IMR-90 (cell line): ENCODE data around the gene SASH1. TPM values are rescaled to one million over a fixed set of nuclear protein-coding genes. Genes with fewer than 3 reads are reported as not detected.

Source experiments
- ATAC-seq: fragments of 200-7000 bp; cut with Tn5 transposase; 2 replicates; pipeline ENCODE4 v1.9.1; 2020; ENCODE audit warnings: low read depth, mild to moderate bottlenecking, moderate library complexity
- BruUV-seq: library from RNA; stranded (reverse); fragments of 400-500 nt; replicated peaks from 2 replicates; lab custom pipeline; 2021; lab: Mats Ljungman, UMichigan
- CTCF ChIA-PET: fragments of 300-600 bp; formaldehyde crosslinking; extraction: SDS; loops from one replicate; lab custom pipeline; 2021; ENCODE audit warnings: antibody characterized with exemption; lab: Yijun Ruan, JAX
- POLR2A ChIA-PET: fragments of 300-600 bp; sonication (Branson Sonifier 250); formaldehyde crosslinking; loops from one replicate; lab custom pipeline; 2022; ENCODE audit warnings: antibody characterized with exemption; ENCODE audit not compliant: unreplicated experiment; lab: Charles Lee
- DNase-seq: peaks from one replicate; pipeline ENCODE4 v3.0.0; 2013
- H2AFZ ChIP-seq: replicated peaks from 2 replicates; pipeline ENCODE3; 2013; ENCODE audit warnings: low read length, mild to moderate bottlenecking; ENCODE audit not compliant: poor library complexity
- H2AK5ac ChIP-seq: 2 replicates; pipeline ENCODE4 v1.6.1; 2013; ENCODE audit warnings: low read depth, low read length, inconsistent platforms
- H2AK9ac ChIP-seq: replicated peaks from 2 replicates; pipeline ENCODE3; 2013; ENCODE audit warnings: mild to moderate bottlenecking, low read depth, low read length, moderate library complexity; ENCODE audit not compliant: poor library complexity
- H2BK120ac ChIP-seq: 2 replicates; pipeline ENCODE4 v1.6.1; 2013; ENCODE audit warnings: low read depth, low read length, inconsistent platforms
- H2BK15ac ChIP-seq: 3 replicates; pipeline ENCODE4 v1.6.1; 2013; ENCODE audit warnings: low read depth, low read length, inconsistent platforms
- H2BK20ac ChIP-seq: 2 replicates; pipeline ENCODE4 v1.6.1; 2013; ENCODE audit warnings: low read depth, mild to moderate bottlenecking, inconsistent platforms, low read length, moderate library complexity
- H2BK5ac ChIP-seq: 2 replicates; pipeline ENCODE4 v1.6.1; 2013; ENCODE audit warnings: mild to moderate bottlenecking, low read depth, low read length, inconsistent platforms; ENCODE audit not compliant: poor library complexity, severe bottlenecking
- H3K14ac ChIP-seq: replicated peaks from 2 replicates; pipeline ENCODE4 v1.6.1; 2013; ENCODE audit warnings: low read depth, low read length, inconsistent platforms
- H3K18ac ChIP-seq: 2 replicates; pipeline ENCODE4 v1.6.1; 2013; ENCODE audit warnings: low read depth, low read length, control low read depth
- H3K23ac ChIP-seq: 2 replicates; pipeline ENCODE4 v1.6.1; 2013; ENCODE audit warnings: low read depth, low read length, inconsistent platforms
- H3K27ac ChIP-seq: 2 replicates; pipeline ENCODE4 v1.5.1; 2013; ENCODE audit warnings: mild to moderate bottlenecking, control low read depth, low read length; ENCODE audit not compliant: insufficient read depth
- H3K27me3 ChIP-seq: 2 replicates; pipeline ENCODE4 v1.6.1; 2013; ENCODE audit warnings: low read length; ENCODE audit not compliant: control insufficient read depth, insufficient read depth
- H3K36me3 ChIP-seq: 2 replicates; pipeline ENCODE4 v1.6.1; 2013; ENCODE audit warnings: low read length, mixed read lengths; ENCODE audit not compliant: control insufficient read depth, insufficient read depth
- H3K4ac ChIP-seq: 2 replicates; pipeline ENCODE4 v1.6.1; 2013; ENCODE audit warnings: low read depth, low read length, inconsistent platforms
- H3K4me1 ChIP-seq: 2 replicates; pipeline ENCODE4 v1.6.1; 2013; ENCODE audit warnings: low read length, mixed read lengths; ENCODE audit not compliant: control insufficient read depth, insufficient read depth
- H3K4me2 ChIP-seq: 2 replicates; pipeline ENCODE4 v1.6.1; 2013; ENCODE audit warnings: low read depth, mild to moderate bottlenecking, control low read depth, low read length, moderate library complexity
- H3K4me3 ChIP-seq: 2 replicates; pipeline ENCODE4 v1.5.1; 2013; ENCODE audit warnings: low read depth, mild to moderate bottlenecking, control low read depth, low read length, moderate library complexity; ENCODE audit not compliant: insufficient read depth
- H3K56ac ChIP-seq: 2 replicates; pipeline ENCODE4 v1.6.1; 2013; ENCODE audit warnings: low read length, inconsistent platforms; ENCODE audit not compliant: insufficient read depth; ENCODE audit errors: extremely low read depth
- H3K79me1 ChIP-seq, 2 experiments: 2 replicates each; pipeline ENCODE4 v1.6.1; 2013; ENCODE audit warnings: low read length in 2 of 2, inconsistent platforms in 1 of 2, low read depth in 1 of 2
- H3K9ac ChIP-seq: 2 replicates; pipeline ENCODE4 v1.6.1; 2013; ENCODE audit warnings: low read depth, low read length, control low read depth
- H3K9me1 ChIP-seq: 2 replicates; pipeline ENCODE4 v1.6.1; 2013; ENCODE audit warnings: low read length, inconsistent platforms; ENCODE audit not compliant: insufficient read depth
- H3K9me3 ChIP-seq: 2 replicates; pipeline ENCODE4 v1.6.1; 2013; ENCODE audit warnings: low read length; ENCODE audit not compliant: control insufficient read depth, insufficient read depth
- H4K20me1 ChIP-seq: 2 replicates; pipeline ENCODE4 v1.6.1; 2013; ENCODE audit warnings: low read length, inconsistent platforms; ENCODE audit not compliant: insufficient read depth
- H4K5ac ChIP-seq: 2 replicates; pipeline ENCODE4 v1.6.1; 2013; ENCODE audit warnings: mild to moderate bottlenecking, low read depth, low read length, control low read depth
- H4K8ac ChIP-seq, 2 experiments: 2 replicates each; pipeline ENCODE4 v1.6.1; 2013; ENCODE audit warnings: low read depth in 2 of 2, low read length in 2 of 2, control low read depth in 1 of 2, inconsistent platforms in 1 of 2
- H4K91ac ChIP-seq: 2 replicates; pipeline ENCODE4 v1.6.1; 2013; ENCODE audit warnings: low read depth, low read length, inconsistent platforms; ENCODE audit not compliant: insufficient read depth
- BHLHE40 ChIP-seq: fragments of 150-350 bp; IDR thresholded peaks from 2 replicates; pipeline ENCODE4 v1.6.1; 2016; ENCODE audit warnings: mild to moderate bottlenecking, low read depth, low read length
- CHD1 ChIP-seq: IDR thresholded peaks from 2 replicates; pipeline ENCODE4 v1.6.1; 2012; ENCODE audit warnings: low read depth, low read length, improper control_type of control experiment
- FOS ChIP-seq: fragments of 150-350 bp; IDR thresholded peaks from 2 replicates; pipeline ENCODE4 v1.6.1; 2016; ENCODE audit warnings: low read depth, low read length
- MAFK ChIP-seq: IDR thresholded peaks from 2 replicates; pipeline ENCODE4 v1.6.1; 2012; ENCODE audit warnings: low read depth, low read length, improper control_type of control experiment
- MAZ ChIP-seq: IDR thresholded peaks from 2 replicates; pipeline ENCODE4 v1.6.1; 2012; ENCODE audit warnings: low read depth, mild to moderate bottlenecking, low read length, improper control_type of control experiment, moderate library complexity, borderline replicate concordance
- POLR2A ChIP-seq: IDR thresholded peaks from 2 replicates; pipeline ENCODE4 v1.6.1; 2012; ENCODE audit warnings: mild to moderate bottlenecking, low read depth, low read length
- RAD21 ChIP-seq: IDR thresholded peaks from 2 replicates; pipeline ENCODE4 v1.6.1; 2012; ENCODE audit warnings: low read length, improper control_type of control experiment
- RFX5 ChIP-seq: IDR thresholded peaks from 2 replicates; pipeline ENCODE4 v1.8.0; 2012; ENCODE audit warnings: low read depth, mild to moderate bottlenecking, low read length, moderate library complexity
- WGBS, 2 experiments: methylation state at CpG; one replicate each; pipeline versions ENCODE4 v1.1.5 to v1.1.7; 2013; ENCODE audit warnings: missing lambda C conversion rate in 2 of 2; ENCODE audit not compliant: insufficient read length in 1 of 2; ENCODE audit errors: extremely low coverage in 2 of 2; 5-methylcytosine and 5-hydroxymethylcytosine counted together
- dilution Hi-C: fragments of 300-500 bp; cut with HindIII; formaldehyde crosslinking; loops from one replicate; pipeline ENCODE4 v1.14.3; 2018; ENCODE audit warnings: low sequenced_read_pairs; ENCODE audit not compliant: unreplicated experiment
- in situ Hi-C: fragments of 300-500 bp; cut with MboI; formaldehyde crosslinking; loops from 3 replicates; pipeline ENCODE4 v1.14.3; 2019; ENCODE audit warnings: low sequenced_read_pairs, inconsistent platforms, mixed read lengths
- intact Hi-C: fragments of 100-400 bp; cut with micrococcal nuclease; formaldehyde crosslinking; loops from 2 replicates; pipeline ENCODE4 v1.10.0; 2022
- polyA plus RNA-seq, 3 experiments: library from polyadenylated mRNA; depleted of rRNA; stranded (reverse); fragments of >200 nt; gene quantifications; 2 replicates each; pipeline ENCODE4 v1.2.3, GENCODE V29; 2012; ENCODE audit warnings: low replicate concordance in 1 of 3
- total RNA-seq: library from RNA; depleted of rRNA; stranded (reverse); fragments of >200 nt; gene quantifications from 2 replicates; pipeline ENCODE4 v1.2.3, GENCODE V29; 2012

Gene SASH1
- total and polyA plus RNA-seq, 2 of the 4 experiments (the other 2 are of a cell fraction): 11.6 to 16.5 TPM

DNA sequence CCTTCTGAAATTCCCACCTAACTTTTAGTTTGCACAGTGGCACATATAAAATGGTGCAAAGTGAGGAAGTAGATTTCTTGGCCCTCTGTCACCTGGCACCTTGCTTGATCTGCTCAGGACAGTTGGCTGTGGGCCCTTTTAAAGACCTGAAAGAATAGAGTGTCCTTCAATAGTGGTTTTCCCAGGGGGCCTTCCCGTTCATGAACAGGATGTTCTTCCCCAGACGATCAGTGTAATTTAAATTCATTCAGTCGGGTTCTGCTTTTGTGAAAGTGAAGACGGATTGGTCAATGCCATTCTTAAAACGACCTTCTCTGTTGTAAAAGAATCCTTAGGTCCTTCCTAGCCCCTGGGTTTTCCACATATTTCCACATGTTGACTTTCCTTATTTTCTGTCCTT lies 178.5 kb downstream of the SASH1 start:
- peak overlapping the region; percentile 96 for H3K18ac ChIP-seq
- CTCF ChIA-PET: no interaction called here
- peak overlapping the region; percentile 84 for H2BK20ac ChIP-seq
- POLR2A ChIA-PET: no interaction called here
- no TSS peak for BruUV-seq
- H3K79me1 ChIP-seq: peaks cover 16 to 59% of the 10 kb centered on the region in 2 experiments; a peak in 3 of 4 replicates
- no peaks in the 10 kb centered on the region for H3K9me3 ChIP-seq
- H2BK5ac ChIP-seq: peak overlapping the region; percentile 94
- ATAC-seq (no peak), DNase-seq (no peak)
- H2BK120ac ChIP-seq: peak overlapping the region; percentile 84
- intact Hi-C loops: loop anchor here (1.0 to 5.0 kb wide), 2 partner anchors 8 to 249 kb away; no protein-coding TSS in a partner anchor
- H3K4me3 ChIP-seq: no peak overlapping the region
- H2BK15ac ChIP-seq: 0 out of 3 replicates have a peak overlapping the region, but pooled peaks have one; percentile 84
- H3K9me1 ChIP-seq: peaks cover 20% of the 10 kb centered on the region; the same call in 1 of the 2 replicates
- peak overlapping the region; percentile 92 for H3K14ac ChIP-seq
- no peak overlapping the region for H2AFZ ChIP-seq
- H3K27ac ChIP-seq: peak overlapping the region; percentile 95
- TF ChIP-seq FOS (no peak), CHD1 (no peak), RFX5 (no peak), MAFK (no peak), POLR2A (no peak), BHLHE40 (no peak), RAD21 (no peak), MAZ (no peak)
- peak overlapping the region; percentile 75 for H3K56ac ChIP-seq
- no peak overlapping the region for H2AK9ac ChIP-seq
- H2AK5ac ChIP-seq: peak overlapping the region; percentile 71
- no peaks in the 10 kb centered on the region for H4K20me1 ChIP-seq
- peak overlapping the region; percentile 94 for H4K5ac ChIP-seq
- peak overlapping the region; percentile 68 to 74; a peak in 3 of 4 replicates for H4K8ac ChIP-seq
- peak overlapping the region; percentile 74 for H3K23ac ChIP-seq
- WGBS, 2 experiments: 37% methylated on average over 2 of the region's 5 CpGs; no CpG with 5 or more reads in 1 of the 2 experiments
- in situ Hi-C loops: no loop called here
- peak overlapping the region; percentile 90 for H4K91ac ChIP-seq
- no peaks in the 10 kb centered on the region for H3K27me3 ChIP-seq
- H3K4me1 ChIP-seq: peaks cover 26% of the 10 kb centered on the region
- peak overlapping the region; percentile 58; the same call in 1 of the 2 replicates for H3K4me2 ChIP-seq
- peak overlapping the region; percentile 89 for H3K4ac ChIP-seq
- dilution Hi-C loops: no loop called here
- peak overlapping the region; percentile 55 for H3K9ac ChIP-seq
- peaks cover 28% of the 10 kb centered on the region for H3K36me3 ChIP-seq
